Mesenchymal stem cell (in vitro differentiated cells and primary cell): Measurements from ENCODE around the gene RBM15.

Experiments used
- DNase-seq: peaks from one replicate; pipeline ENCODE4 v3.0.0-alpha.2; 2013
- H2AFZ ChIP-seq: one replicate; pipeline ENCODE4 v1.6.1; 2013; ENCODE audit warnings: low read depth, mild to moderate bottlenecking, control low read depth, inconsistent platforms, low read length, moderate library complexity
- H2AK5ac ChIP-seq: 2 replicates; pipeline ENCODE4 v1.6.1; 2013; ENCODE audit warnings: low read length, moderate library complexity, mild to moderate bottlenecking, inconsistent platforms; ENCODE audit not compliant: severe bottlenecking
- H2BK120ac ChIP-seq: one replicate; pipeline ENCODE4 v1.6.1; 2013; ENCODE audit warnings: low read depth, mild to moderate bottlenecking, inconsistent platforms, low read length, moderate library complexity
- H2BK12ac ChIP-seq, 2 experiments: one replicate each; pipeline ENCODE4 v1.6.1; 2013; ENCODE audit warnings: inconsistent platforms in 2 of 2, low read length in 2 of 2, mild to moderate bottlenecking in 2 of 2, moderate library complexity in 2 of 2, control low read depth in 1 of 2
- H2BK15ac ChIP-seq: one replicate; pipeline ENCODE4 v1.6.1; 2013; ENCODE audit warnings: mild to moderate bottlenecking, low read depth, inconsistent platforms; ENCODE audit not compliant: poor library complexity, severe bottlenecking
- H2BK5ac ChIP-seq: 2 replicates; pipeline ENCODE4 v1.6.1; 2013; ENCODE audit warnings: low read depth, mild to moderate bottlenecking, low read length, control low read depth, inconsistent platforms; ENCODE audit not compliant: poor library complexity, severe bottlenecking
- H3K14ac ChIP-seq, 2 experiments: one replicate each; pipeline ENCODE4 v1.6.1; 2013; ENCODE audit warnings: inconsistent platforms in 2 of 2, low read length in 2 of 2, control low read depth in 1 of 2, mild to moderate bottlenecking in 1 of 2, moderate library complexity in 1 of 2
- H3K18ac ChIP-seq, 2 experiments: one replicate each; pipeline ENCODE4 v1.6.1; 2013; ENCODE audit warnings: inconsistent platforms in 2 of 2, low read length in 2 of 2, control low read depth in 1 of 2, low read depth in 1 of 2, mild to moderate bottlenecking in 1 of 2
- H3K23ac ChIP-seq, 2 experiments: one replicate each; pipeline ENCODE4 v1.6.1; 2013; ENCODE audit warnings: inconsistent platforms in 2 of 2, low read length in 2 of 2, mild to moderate bottlenecking in 2 of 2, moderate library complexity in 2 of 2, control low read depth in 1 of 2
- H3K27ac ChIP-seq: 2 replicates; pipeline ENCODE4 v1.5.1; 2013; ENCODE audit warnings: mild to moderate bottlenecking, moderate library complexity, low read length, control low read depth, inconsistent platforms; ENCODE audit not compliant: poor library complexity, severe bottlenecking
- H3K27me3 ChIP-seq, 2 experiments: 2 replicates each; pipeline versions ENCODE4 v1.6.1 to v1.7.0; 2013; ENCODE audit warnings: low read length in 2 of 2, mild to moderate bottlenecking in 2 of 2, moderate library complexity in 2 of 2, control low read depth in 1 of 2, inconsistent platforms in 1 of 2; ENCODE audit not compliant: control insufficient read depth in 1 of 2, insufficient read depth in 1 of 2
- H3K36me3 ChIP-seq, 2 experiments: 2 replicates each; pipeline versions ENCODE4 v1.6.1 to v1.7.0; 2013; ENCODE audit warnings: low read length in 2 of 2, control low read depth in 1 of 2, inconsistent platforms in 1 of 2, low read depth in 1 of 2, mild to moderate bottlenecking in 1 of 2; ENCODE audit not compliant: insufficient read depth in 2 of 2, control insufficient read depth in 1 of 2
- H3K4ac ChIP-seq, 2 experiments: one replicate each; pipeline ENCODE4 v1.6.1; 2013; ENCODE audit warnings: inconsistent platforms in 2 of 2, low read length in 2 of 2, mild to moderate bottlenecking in 2 of 2, moderate library complexity in 2 of 2, control low read depth in 1 of 2, low read depth in 1 of 2
- H3K4me1 ChIP-seq: 2 replicates; pipeline ENCODE4 v1.6.1; 2013; ENCODE audit warnings: low read depth, low read length, control low read depth; ENCODE audit not compliant: control insufficient read depth, insufficient read depth
- H3K4me2 ChIP-seq: 2 replicates; pipeline ENCODE4 v1.6.1; 2013; ENCODE audit warnings: low read length, mild to moderate bottlenecking, inconsistent platforms; ENCODE audit not compliant: poor library complexity, severe bottlenecking
- H3K4me3 ChIP-seq, 2 experiments: 2 replicates each; pipeline versions ENCODE4 v1.5.1 to v1.7.0; 2013; ENCODE audit warnings: low read length in 2 of 2, mild to moderate bottlenecking in 2 of 2, control low read depth in 1 of 2, low read depth in 1 of 2; ENCODE audit not compliant: insufficient read depth in 1 of 2
- H3K79me1 ChIP-seq: replicated peaks from 2 replicates; pipeline ENCODE4 v1.6.1; 2013; ENCODE audit warnings: mild to moderate bottlenecking, control low read depth, low read length, inconsistent platforms; ENCODE audit not compliant: poor library complexity, severe bottlenecking
- H3K9ac ChIP-seq: 2 replicates; pipeline ENCODE4 v1.7.0; 2013; ENCODE audit warnings: mild to moderate bottlenecking, low read length, moderate library complexity
- H3K9me3 ChIP-seq: 2 replicates; pipeline ENCODE4 v1.7.0; 2013; ENCODE audit warnings: mild to moderate bottlenecking, low read length; ENCODE audit not compliant: control insufficient read depth
- H4K8ac ChIP-seq: one replicate; pipeline ENCODE4 v1.6.1; 2013; ENCODE audit warnings: inconsistent platforms, mild to moderate bottlenecking, low read length, moderate library complexity
- H4K91ac ChIP-seq: one replicate; pipeline ENCODE4 v1.6.1; 2013; ENCODE audit warnings: mild to moderate bottlenecking, low read length, inconsistent platforms
- WGBS: methylation state at CpG from one replicate; pipeline ENCODE4 v1.1.7; 2013; ENCODE audit warnings: mixed read lengths; 5-methylcytosine and 5-hydroxymethylcytosine counted together

Gene RBM15

DNA sequence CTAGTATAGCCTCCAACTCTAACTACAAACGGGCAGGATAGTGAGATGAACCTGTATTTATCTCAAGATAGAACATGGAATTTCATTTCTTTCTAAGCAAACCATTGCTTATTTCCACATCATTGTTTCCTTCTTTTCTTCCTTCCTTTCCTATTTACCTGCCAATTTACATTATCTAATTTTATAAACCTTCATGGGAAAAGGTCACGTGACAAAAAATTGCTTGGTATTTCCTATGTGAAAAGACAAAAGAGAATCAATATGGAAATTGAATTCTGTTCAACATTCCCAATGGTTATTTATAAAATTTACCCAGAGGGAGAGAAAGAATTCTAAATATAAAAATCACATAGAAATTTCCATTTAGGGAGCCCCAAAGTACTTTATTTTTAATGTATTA is 22.4 kb upstream of the RBM15 start:
- H2BK15ac ChIP-seq = no peak overlapping the region
- WGBS = 64% methylated on average over 1 of the region's 2 CpGs

DNA sequence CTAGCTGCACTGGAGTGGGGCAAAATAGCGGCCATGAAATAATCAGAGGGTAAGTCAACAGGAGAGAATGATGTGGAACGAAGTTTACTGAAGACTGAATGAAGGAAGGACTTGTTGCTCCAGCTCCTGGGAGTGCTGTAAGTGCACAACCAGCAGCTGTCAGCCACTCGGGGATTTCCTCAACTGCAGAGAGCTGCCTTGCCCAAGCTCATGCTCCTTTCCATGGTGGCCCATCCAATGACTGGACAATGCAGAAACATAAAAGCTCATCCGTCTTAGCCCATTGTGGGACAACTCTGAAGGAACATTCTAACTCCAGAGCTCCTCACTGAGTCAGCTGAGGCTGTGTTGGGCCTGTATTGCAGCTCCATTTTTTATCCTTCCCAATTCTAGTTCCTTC is 21.1 kb upstream of the RBM15 start:
- no peak overlapping the region for H3K23ac ChIP-seq
- H4K8ac ChIP-seq = no peak overlapping the region
- H3K4me1 ChIP-seq = no peaks in the 10 kb centered on the region
- no peak overlapping the region for H2AK5ac ChIP-seq
- H3K27me3 ChIP-seq = peaks cover 0 to 7% of the 10 kb centered on the region in 2 experiments
- H4K91ac ChIP-seq = no peak overlapping the region
- no peaks in the 10 kb centered on the region for H3K36me3 ChIP-seq
- H2BK12ac ChIP-seq = no peak overlapping the region
- DNase-seq = no peak
- H3K9me3 ChIP-seq = peaks cover 4% of the 10 kb centered on the region
- H2BK15ac ChIP-seq = no peak overlapping the region
- H3K18ac ChIP-seq = no peak overlapping the region
- no peak overlapping the region for H3K27ac ChIP-seq
- H2BK5ac ChIP-seq = no peak overlapping the region
- H3K79me1 ChIP-seq = no peaks in the 10 kb centered on the region
- H2AFZ ChIP-seq = no peak overlapping the region
- no peak overlapping the region for H2BK120ac ChIP-seq
- no peak overlapping the region for H3K4ac ChIP-seq
- WGBS = 82% methylated on average over 4 of the region's 4 CpGs
- no peak overlapping the region for H3K9ac ChIP-seq
- H3K4me3 ChIP-seq = no peak overlapping the region
- H3K4me2 ChIP-seq = no peak overlapping the region
- H3K14ac ChIP-seq = no peak overlapping the region

More for the DNA sequence above, 22.4 kb upstream of the RBM15 start:
- H4K8ac ChIP-seq = no peak overlapping the region
- H3K4me2 ChIP-seq = no peak overlapping the region
- H3K36me3 ChIP-seq = no peaks in the 10 kb centered on the region
- H3K4me1 ChIP-seq = no peaks in the 10 kb centered on the region
- H2BK12ac ChIP-seq = no peak overlapping the region
- no peaks in the 10 kb centered on the region for H3K79me1 ChIP-seq
- no peak overlapping the region for H3K9ac ChIP-seq
- no peak overlapping the region for H2AK5ac ChIP-seq
- H2BK120ac ChIP-seq = no peak overlapping the region
- no peak overlapping the region for H3K23ac ChIP-seq
- peaks cover 4% of the 10 kb centered on the region for H3K9me3 ChIP-seq
- no peak overlapping the region for H2BK5ac ChIP-seq
- DNase-seq = no peak
- no peak overlapping the region for H3K27ac ChIP-seq
- no peak overlapping the region for H2AFZ ChIP-seq
- no peak overlapping the region for H3K4ac ChIP-seq
- H3K14ac ChIP-seq = no peak overlapping the region
- H4K91ac ChIP-seq = no peak overlapping the region
- H3K4me3 ChIP-seq = no peak overlapping the region
- H3K27me3 ChIP-seq = peaks cover 0 to 8% of the 10 kb centered on the region in 2 experiments
- H3K18ac ChIP-seq = no peak overlapping the region

DNA sequence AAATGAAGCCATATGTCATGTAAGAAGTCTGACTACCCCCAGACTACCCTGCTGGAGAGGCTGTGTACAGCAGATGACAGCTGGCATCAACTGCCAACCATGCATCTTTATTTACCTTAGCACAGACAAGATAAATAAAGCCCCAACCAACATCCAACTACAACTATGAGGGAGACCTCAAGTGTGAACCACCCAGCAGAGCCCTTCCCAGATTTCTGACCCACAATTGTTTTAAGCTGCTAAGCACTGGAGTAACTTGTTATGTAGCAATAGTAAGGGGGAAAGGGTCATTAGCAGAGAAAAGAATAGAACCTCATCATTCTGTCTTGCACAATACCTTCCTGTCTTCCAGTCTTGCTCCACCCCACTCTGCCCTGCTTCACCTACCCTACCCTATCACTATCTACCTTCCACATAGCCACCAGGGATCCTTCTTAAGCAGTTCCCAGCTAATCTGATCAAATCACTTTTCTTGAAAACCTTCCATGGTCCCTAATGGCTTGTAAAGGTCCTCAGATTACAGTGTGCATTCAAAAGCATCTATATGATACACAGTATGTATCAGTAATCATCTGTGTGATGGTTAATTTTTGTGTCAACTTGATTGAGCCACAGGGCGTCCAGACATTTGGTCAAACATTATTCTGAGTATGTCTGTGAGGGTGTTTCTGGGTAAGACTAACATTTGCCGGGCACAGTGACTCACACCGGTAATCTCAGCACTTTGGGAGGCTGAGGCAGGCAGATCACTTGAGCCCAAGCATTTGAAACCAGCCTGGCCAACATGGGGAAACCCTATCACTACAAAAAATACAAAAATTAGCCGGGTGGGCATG is 19.6 kb upstream of the RBM15 start:
- Histone ChIP-seq H3K4ac (no peak overlapping the region), H3K9ac (no peak overlapping the region), H3K4me1 (no peaks in the 10 kb centered on the region), H3K27me3 (peaks cover 0 to under 1% of the 10 kb centered on the region in 2 experiments), H3K9me3 (peaks cover 4% of the 10 kb centered on the region), H2BK12ac (no peak overlapping the region), H2BK5ac (no peak overlapping the region), H3K23ac (no peak overlapping the region), H4K91ac (no peak overlapping the region), H2BK120ac (no peak overlapping the region), H2AFZ (no peak overlapping the region), H3K4me2 (no peak overlapping the region), H4K8ac (no peak overlapping the region), H3K18ac (no peak overlapping the region), H3K79me1 (no peaks in the 10 kb centered on the region), H3K4me3 (no peak overlapping the region), H3K27ac (no peak overlapping the region), H2AK5ac (no peak overlapping the region), H3K36me3 (no peaks in the 10 kb centered on the region), H2BK15ac (no peak overlapping the region), H3K14ac (no peak overlapping the region)
- no peak for DNase-seq
- 65% methylated on average over 4 of the region's 4 CpGs for WGBS

DNA sequence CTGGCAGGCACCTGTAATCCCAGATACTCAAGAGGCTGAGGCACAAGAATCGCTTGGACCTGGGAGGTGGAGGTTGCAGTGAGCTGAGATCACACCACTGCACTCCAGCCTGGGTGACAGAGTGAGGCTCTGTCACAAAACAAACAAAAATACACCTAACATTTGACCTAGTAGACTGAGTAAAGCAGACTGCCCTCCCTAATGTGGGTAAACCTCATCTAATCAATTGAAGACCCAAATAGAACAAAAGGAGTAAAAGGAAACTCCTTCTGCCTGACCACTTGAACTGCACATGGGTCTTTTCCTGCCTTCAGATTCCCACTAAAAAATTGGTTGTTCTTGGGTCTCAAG is 19.0 kb upstream of the RBM15 start:
- no peak overlapping the region for H2AFZ ChIP-seq
- H3K36me3 ChIP-seq = no peaks in the 10 kb centered on the region
- H2BK120ac ChIP-seq = no peak overlapping the region
- H4K8ac ChIP-seq = no peak overlapping the region
- no peaks in the 10 kb centered on the region for H3K4me1 ChIP-seq
- H2BK12ac ChIP-seq = no peak overlapping the region
- no peak overlapping the region for H3K18ac ChIP-seq
- no peak overlapping the region for H4K91ac ChIP-seq
- no peak for DNase-seq
- no peaks in the 10 kb centered on the region for H3K27me3 ChIP-seq
- H3K9me3 ChIP-seq = peaks cover 4% of the 10 kb centered on the region
- no peaks in the 10 kb centered on the region for H3K79me1 ChIP-seq
- no peak overlapping the region for H3K27ac ChIP-seq
- WGBS = 94% methylated on average over 1 of the region's 1 CpG
- H2BK15ac ChIP-seq = no peak overlapping the region
- no peak overlapping the region for H2AK5ac ChIP-seq
- no peak overlapping the region for H3K14ac ChIP-seq
- no peak overlapping the region for H2BK5ac ChIP-seq
- no peak overlapping the region for H3K4me2 ChIP-seq
- no peak overlapping the region for H3K4ac ChIP-seq
- no peak overlapping the region for H3K4me3 ChIP-seq
- H3K9ac ChIP-seq = no peak overlapping the region
- H3K23ac ChIP-seq = no peak overlapping the region
